PC-3 (cell line): Measurements from ENCODE around the gene FEM1C. TPM values are rescaled to one million over a fixed set of nuclear protein-coding genes. Genes with fewer than 3 reads are reported as not detected.

Source experiments
- ATAC-seq: fragments of 200-7000 bp; cut with Tn5 transposase; 2 replicates; pipeline ENCODE4 v1.9.1; 2020; ENCODE audit warnings: mild to moderate bottlenecking, moderate library complexity
- BruUV-seq: library from RNA; stranded (reverse); fragments of 400-500 nt; replicated peaks from 2 replicates; lab custom pipeline; 2021; lab: Mats Ljungman, UMichigan
- CTCF ChIA-PET: fragments of 300-600 bp; sonication (Branson Sonifier 250); formaldehyde crosslinking; loops from one replicate; lab custom pipeline; 2022; ENCODE audit warnings: antibody characterized with exemption; lab: Charles Lee
- POLR2A ChIA-PET: fragments of 300-600 bp; sonication (Branson Sonifier 250); formaldehyde crosslinking; loops from one replicate; lab custom pipeline; 2022; ENCODE audit warnings: antibody characterized with exemption; ENCODE audit not compliant: unreplicated experiment; lab: Charles Lee
- DNase-seq: peaks from one replicate; pipeline ENCODE4 v3.0.0-alpha.2; 2015
- H2AFZ ChIP-seq: fragments of 300-600 bp; sonication (generic); 2 replicates; pipeline ENCODE4 v1.6.0; 2016; ENCODE audit warnings: antibody characterized with exemption, low read length
- H3F3A ChIP-seq: fragments of 300-600 bp; sonication (generic); one replicate; pipeline ENCODE4 v1.6.0; 2017; ENCODE audit warnings: antibody characterized with exemption, low read length, control low read depth, mild to moderate bottlenecking; ENCODE audit not compliant: unreplicated experiment
- H3K27ac ChIP-seq: fragments of 300-600 bp; sonication (generic); 2 replicates; pipeline ENCODE4 v1.5.1; 2016; ENCODE audit warnings: mild to moderate bottlenecking, low read length
- H3K27me3 ChIP-seq: fragments of 300-600 bp; sonication (generic); 2 replicates; pipeline ENCODE4 v1.6.1; 2016; ENCODE audit warnings: low read length, mixed read lengths
- H3K36me3 ChIP-seq: fragments of 300-600 bp; sonication (generic); 2 replicates; pipeline ENCODE4 v1.6.1; 2016; ENCODE audit warnings: low read depth, mixed run types, low read length, mixed read lengths
- H3K4me1 ChIP-seq: fragments of 300-600 bp; sonication (generic); 2 replicates; pipeline ENCODE4 v1.5.1; 2016; ENCODE audit warnings: low read length; ENCODE audit not compliant: insufficient read depth
- H3K4me2 ChIP-seq: fragments of 300-600 bp; sonication (generic); 2 replicates; pipeline ENCODE4 v1.6.0; 2016; ENCODE audit warnings: low read length
- H3K4me3 ChIP-seq: fragments of 300-600 bp; sonication (generic); 2 replicates; pipeline ENCODE4 v1.5.1; 2016; ENCODE audit warnings: mild to moderate bottlenecking, low read length, mixed read lengths
- H3K79me2 ChIP-seq: fragments of 300-600 bp; sonication (generic); 2 replicates; pipeline ENCODE4 v1.6.1; 2017; ENCODE audit warnings: low read length, mixed read lengths
- H3K9ac ChIP-seq: fragments of 300-600 bp; sonication (generic); 2 replicates; pipeline ENCODE4 v1.6.0; 2016; ENCODE audit warnings: mild to moderate bottlenecking, low read length
- H3K9me2 ChIP-seq: fragments of 300-600 bp; sonication (generic); replicated peaks from 2 replicates; pipeline ENCODE4 v1.6.1; 2016; ENCODE audit warnings: mixed run types, low read length, mixed read lengths
- H3K9me3 ChIP-seq: fragments of 300-600 bp; sonication (generic); 2 replicates; pipeline ENCODE4 v1.6.1; 2016; ENCODE audit warnings: low read length, mixed read lengths
- H4K20me1 ChIP-seq: fragments of 300-600 bp; sonication (generic); 2 replicates; pipeline ENCODE4 v1.6.1; 2016; ENCODE audit warnings: low read length, mixed read lengths
- CTCF ChIP-seq: fragments of 300-600 bp; sonication (generic); conservative IDR thresholded peaks from 2 replicates; pipeline ENCODE4 v1.5.1; 2017; ENCODE audit warnings: antibody characterized with exemption, low read depth, mild to moderate bottlenecking, low read length
- EZH2 ChIP-seq: fragments of 300-600 bp; sonication (generic); IDR thresholded peaks from one replicate; pipeline ENCODE4 v1.6.1; 2017; ENCODE audit warnings: antibody characterized with exemption, mild to moderate bottlenecking, low read length; ENCODE audit not compliant: unreplicated experiment
- EZH2phosphoT487 ChIP-seq: fragments of 300-600 bp; sonication (generic); IDR thresholded peaks from 2 replicates; pipeline ENCODE4 v1.6.1; 2018; ENCODE audit warnings: mild to moderate bottlenecking, antibody characterized with exemption, low read length, borderline replicate concordance
- intact Hi-C: fragments of 100-400 bp; cut with micrococcal nuclease; formaldehyde crosslinking; loops from 2 replicates; pipeline ENCODE4 v1.9.0; 2023
- total RNA-seq: library from RNA; depleted of rRNA; stranded (reverse); fragments of >200 nt; gene quantifications from 2 replicates; pipeline ENCODE4 v1.2.3, GENCODE V29; 2014

The FEM1C gene
- total RNA-seq, 1 experiment from 2014 or later: 8.4 TPM

- TF ChIP-seq EZH2phosphoT487 (no peak), CTCF (no peak), EZH2 (no peak)
- no peaks in the 10 kb centered on the region for H3K4me1 ChIP-seq
- no peaks in the 10 kb centered on the region for H3K9me3 ChIP-seq
- H3K36me3 ChIP-seq: no peaks in the 10 kb centered on the region
- H3K79me2 ChIP-seq: no peaks in the 10 kb centered on the region
- H3K27ac ChIP-seq: no peak overlapping the region
- H3K9ac ChIP-seq: no peak overlapping the region
- no peaks in the 10 kb centered on the region for H3F3A ChIP-seq
- no TSS peak for BruUV-seq
- H3K4me2 ChIP-seq: no peak overlapping the region
- ChIA-PET CTCF (no interaction called here), POLR2A (no interaction called here)
- no peak overlapping the region for H3K4me3 ChIP-seq
- H3K9me2 ChIP-seq: no peaks in the 10 kb centered on the region
- intact Hi-C loops: loop anchor here (2.0 kb wide), 1 partner anchor 25 kb away; no protein-coding TSS in a partner anchor
- no peak for DNase-seq
- no peaks in the 10 kb centered on the region for H3K27me3 ChIP-seq
- ATAC-seq: no peak
- no peak overlapping the region for H2AFZ ChIP-seq
- H4K20me1 ChIP-seq: no peaks in the 10 kb centered on the region
These were observed 41.2 kb downstream of the FEM1C start for GRCh38 chr5:115503420-115503819.

- DNase-seq (no peak), ATAC-seq (no peak)
- no peaks in the 10 kb centered on the region for H4K20me1 ChIP-seq
- no peak for TF ChIP-seq EZH2phosphoT487
- TF ChIP-seq EZH2: no peak
- TF ChIP-seq CTCF: no peak
- no peaks in the 10 kb centered on the region for H3K4me1 ChIP-seq
- H3K36me3 ChIP-seq: no peaks in the 10 kb centered on the region
- no peak overlapping the region for H2AFZ ChIP-seq
- H3K9me3 ChIP-seq: no peaks in the 10 kb centered on the region
- no peak overlapping the region for H3K9ac ChIP-seq
- CTCF ChIA-PET: no interaction called here
- no peak overlapping the region for H3K4me3 ChIP-seq
- H3K27me3 ChIP-seq: no peaks in the 10 kb centered on the region
- H3F3A ChIP-seq: no peaks in the 10 kb centered on the region
- intact Hi-C loops: loop anchor here (2.0 kb wide), 1 partner anchor 23 kb away; no protein-coding TSS in a partner anchor
- H3K9me2 ChIP-seq: no peaks in the 10 kb centered on the region
- H3K27ac ChIP-seq: no peak overlapping the region
- H3K4me2 ChIP-seq: no peak overlapping the region
- no TSS peak for BruUV-seq
- H3K79me2 ChIP-seq: no peaks in the 10 kb centered on the region
- POLR2A ChIA-PET: interaction anchor here (0.7 kb wide), 1 partner anchor 11 kb away, joined by 17 read pairs; no protein-coding TSS in a partner anchor
These were observed 42.9 kb downstream of the FEM1C start for GRCh38 chr5:115501464-115502210.

GRCh38 chr5:115500225-115500624, 44.4 kb downstream of the FEM1C start:
- no peaks in the 10 kb centered on the region for H3K79me2 ChIP-seq
- no peaks in the 10 kb centered on the region for H3K27me3 ChIP-seq
- no peak overlapping the region for H3K4me2 ChIP-seq
- no peaks in the 10 kb centered on the region for H3F3A ChIP-seq
- CTCF ChIA-PET: no interaction called here
- no peak overlapping the region for H2AFZ ChIP-seq
- intact Hi-C loops: no loop called here
- TF ChIP-seq EZH2phosphoT487: no peak
- no peak for TF ChIP-seq CTCF
- TF ChIP-seq EZH2: no peak
- H3K4me1 ChIP-seq: no peaks in the 10 kb centered on the region
- no peaks in the 10 kb centered on the region for H3K9me3 ChIP-seq
- H3K4me3 ChIP-seq: no peak overlapping the region
- POLR2A ChIA-PET: no interaction called here
- H4K20me1 ChIP-seq: no peaks in the 10 kb centered on the region
- no peaks in the 10 kb centered on the region for H3K9me2 ChIP-seq
- no peak for DNase-seq
- no peak for ATAC-seq
- H3K36me3 ChIP-seq: no peaks in the 10 kb centered on the region
- H3K27ac ChIP-seq: no peak overlapping the region
- no peak overlapping the region for H3K9ac ChIP-seq
- BruUV-seq: no TSS peak
